GM12872 (cell line): ENCODE results near the gene ASCL5.

Experiments used
- TF ChIP-seq, protein P1 (sequence below): IDR thresholded peaks from 3 replicates; pipeline ENCODE4 v1.5.1; 2011; ENCODE audit warnings: low read depth, mild to moderate bottlenecking, low read length, moderate library complexity; ENCODE audit not compliant: insufficient read depth

The ASCL5 gene

DNA sequence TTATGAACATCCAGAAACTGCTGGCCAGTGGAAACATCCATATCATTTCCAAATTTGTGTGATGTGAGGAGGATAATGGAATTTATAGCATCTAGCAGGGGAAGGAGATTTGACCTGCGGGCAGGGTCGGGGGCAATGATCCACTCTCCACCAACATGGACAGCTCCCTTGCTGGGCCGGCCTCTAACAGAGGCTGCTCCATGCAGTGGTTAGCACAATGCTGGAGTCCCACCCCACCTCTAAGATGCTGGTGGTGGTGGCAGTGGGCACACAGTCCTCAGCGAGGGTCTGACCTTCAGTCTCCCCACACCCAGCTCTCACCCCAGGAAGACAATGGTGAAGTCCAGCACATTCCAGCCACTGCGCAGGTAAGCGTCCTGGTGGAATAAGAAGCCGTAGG is 33.4 kb downstream of the ASCL5 start:
- TF ChIP-seq, protein P1, sequence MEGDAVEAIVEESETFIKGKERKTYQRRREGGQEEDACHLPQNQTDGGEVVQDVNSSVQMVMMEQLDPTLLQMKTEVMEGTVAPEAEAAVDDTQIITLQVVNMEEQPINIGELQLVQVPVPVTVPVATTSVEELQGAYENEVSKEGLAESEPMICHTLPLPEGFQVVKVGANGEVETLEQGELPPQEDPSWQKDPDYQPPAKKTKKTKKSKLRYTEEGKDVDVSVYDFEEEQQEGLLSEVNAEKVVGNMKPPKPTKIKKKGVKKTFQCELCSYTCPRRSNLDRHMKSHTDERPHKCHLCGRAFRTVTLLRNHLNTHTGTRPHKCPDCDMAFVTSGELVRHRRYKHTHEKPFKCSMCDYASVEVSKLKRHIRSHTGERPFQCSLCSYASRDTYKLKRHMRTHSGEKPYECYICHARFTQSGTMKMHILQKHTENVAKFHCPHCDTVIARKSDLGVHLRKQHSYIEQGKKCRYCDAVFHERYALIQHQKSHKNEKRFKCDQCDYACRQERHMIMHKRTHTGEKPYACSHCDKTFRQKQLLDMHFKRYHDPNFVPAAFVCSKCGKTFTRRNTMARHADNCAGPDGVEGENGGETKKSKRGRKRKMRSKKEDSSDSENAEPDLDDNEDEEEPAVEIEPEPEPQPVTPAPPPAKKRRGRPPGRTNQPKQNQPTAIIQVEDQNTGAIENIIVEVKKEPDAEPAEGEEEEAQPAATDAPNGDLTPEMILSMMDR: no peak

DNA sequence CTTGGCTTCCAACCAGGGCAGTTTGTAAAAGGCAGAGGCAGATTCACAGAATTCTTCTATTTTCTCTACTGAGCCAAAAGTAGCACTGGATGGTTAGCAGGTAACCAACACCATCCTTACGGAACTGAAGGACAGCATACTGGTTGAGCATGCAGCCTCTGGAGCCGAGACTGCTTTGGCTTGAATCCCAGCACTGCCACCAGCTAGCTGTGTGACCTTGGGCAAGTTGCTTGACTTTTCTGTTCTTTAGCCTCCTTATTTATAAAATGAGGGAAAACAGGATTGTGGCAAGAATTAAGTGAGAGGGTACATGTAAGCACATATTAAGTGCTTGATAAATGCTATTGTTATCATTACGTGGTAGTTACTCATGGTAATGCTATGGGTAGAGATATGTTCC is 34.2 kb downstream of the ASCL5 start:
- TF ChIP-seq, protein P1: no peak

DNA sequence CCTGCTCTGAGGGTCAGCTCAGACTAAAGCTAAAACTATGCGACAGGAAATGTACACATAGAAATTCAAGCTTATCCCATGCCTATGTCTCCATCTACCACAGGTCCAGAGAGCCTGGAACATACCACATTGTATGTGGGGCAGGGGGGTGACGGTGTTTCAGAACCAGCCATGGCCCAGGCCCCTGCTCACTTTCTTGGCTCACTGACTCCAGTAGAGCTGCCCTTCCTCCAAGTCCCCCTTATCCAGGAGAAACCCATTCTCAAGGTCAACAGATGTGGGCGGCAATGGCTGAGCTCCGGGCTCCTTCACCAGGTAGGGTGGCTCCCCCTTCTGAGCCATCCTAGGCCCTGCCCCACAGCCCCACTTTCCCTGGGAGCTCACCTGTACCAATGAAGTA is 35.7 kb downstream of the ASCL5 start:
- TF ChIP-seq, protein P1: no peak

DNA sequence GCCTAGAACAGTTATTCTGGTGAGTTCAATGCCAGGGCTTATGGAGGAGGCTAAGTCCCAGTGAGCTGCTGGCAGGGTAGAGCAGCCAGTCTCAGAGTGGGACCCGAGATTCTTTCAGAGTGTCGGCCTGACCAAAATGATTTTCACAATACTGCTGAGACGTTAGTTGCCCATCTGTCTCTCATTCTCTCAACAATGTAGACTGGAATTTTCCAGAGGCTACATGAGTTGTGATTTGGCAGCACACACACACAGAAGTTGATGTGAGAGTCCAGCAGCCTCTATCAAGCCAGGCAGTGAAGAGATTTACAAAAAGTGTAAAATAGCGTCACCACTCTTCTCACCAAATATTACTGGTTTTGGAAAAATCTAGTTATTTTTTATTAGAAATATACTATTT is 36.4 kb downstream of the ASCL5 start:
- TF ChIP-seq, protein P1: no peak

DNA sequence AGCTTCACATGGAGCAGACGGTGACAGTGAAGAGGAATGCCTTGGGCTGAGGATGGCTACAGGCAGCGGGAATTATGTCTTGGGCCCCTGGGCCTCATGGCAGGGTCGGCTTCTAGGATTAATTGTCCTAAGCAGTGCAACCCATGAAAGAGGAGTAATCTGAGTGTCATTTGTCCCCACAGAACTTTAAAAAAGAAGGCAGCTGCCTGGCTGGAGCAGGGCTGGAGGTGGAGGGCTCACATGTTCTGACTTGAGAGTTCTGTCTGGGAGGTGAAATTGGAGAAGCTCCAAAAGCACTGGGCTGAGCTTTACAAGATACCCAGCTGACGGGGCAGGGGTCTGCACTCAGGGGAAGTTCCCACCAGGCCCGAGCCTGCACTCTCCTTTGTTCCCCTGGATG is 37.4 kb downstream of the ASCL5 start:
- TF ChIP-seq, protein P1: no peak

DNA sequence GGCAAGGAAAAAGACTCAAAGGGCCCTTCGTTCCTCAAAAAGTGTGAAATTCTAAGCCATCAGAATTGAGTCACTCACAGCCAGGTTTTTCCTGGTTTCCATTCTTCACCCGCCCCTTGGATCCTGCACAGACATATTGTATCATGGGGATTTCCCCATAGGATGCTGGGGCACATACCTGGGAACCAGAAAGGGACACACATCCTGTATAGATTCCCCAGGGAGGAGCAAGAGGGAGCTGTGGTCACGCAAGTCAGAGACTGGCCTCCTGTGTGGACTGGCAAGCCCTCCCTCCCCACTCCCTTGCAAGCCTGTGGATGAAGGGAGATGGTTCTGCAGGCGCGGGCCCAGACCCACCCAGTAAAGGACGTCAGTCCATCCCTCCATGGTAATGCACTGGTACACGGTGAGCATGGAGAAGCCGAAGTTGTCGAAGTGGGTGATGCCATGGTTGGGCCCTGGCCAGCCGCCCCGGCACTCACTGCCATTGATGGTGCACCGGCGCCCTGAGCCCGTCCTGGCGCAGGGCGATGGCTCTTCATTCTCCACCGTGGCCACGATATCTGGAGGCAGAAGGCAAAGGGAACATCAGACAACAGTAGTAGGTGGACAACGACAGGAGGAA is 38.0 kb downstream of the ASCL5 start:
- TF ChIP-seq, protein P1: no peak

DNA sequence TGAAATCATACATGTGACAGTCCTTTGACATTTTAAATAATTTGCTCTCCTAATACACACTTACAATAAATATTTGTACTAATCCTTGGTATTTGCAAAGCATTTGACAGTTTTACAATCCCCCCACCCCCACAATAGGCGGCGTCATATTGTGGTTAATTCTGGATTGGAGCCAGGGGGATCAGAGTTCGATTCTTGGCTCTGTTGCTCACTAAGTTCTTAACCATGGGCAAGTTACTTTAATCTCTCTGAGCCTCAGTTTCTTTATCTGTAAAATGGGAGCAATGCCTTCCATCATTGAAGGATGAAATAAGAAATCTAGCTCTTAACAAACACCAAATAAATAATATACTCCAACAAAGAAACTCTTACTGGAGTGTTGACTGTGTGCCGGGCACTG is 38.6 kb downstream of the ASCL5 start:
- TF ChIP-seq, protein P1: no peak
